Cardiac septum (tissue), 1 donor: ENCODE data around the gene THAP9. TPM values are rescaled to one million over a fixed set of nuclear protein-coding genes. Genes with fewer than 3 reads are reported as not detected.

Source experiments
- DNase-seq: peaks from one replicate; pipeline ENCODE4 v3.0.0-alpha.2; 2020; ENCODE audit warnings: low spot score
- intact Hi-C: fragments of 100-400 bp; cut with DNase I; formaldehyde crosslinking; loops from one replicate; pipeline ENCODE4 v1.14.0; 2022
- total RNA-seq: library from RNA; stranded (reverse); fragmentation: NEBNext Ultra II Directional; extraction: Animal tissue kit (Norgen Biotek cat#: 25700); gene quantifications from one replicate; pipeline ENCODE4 v1.2.1, GENCODE V29; 2021
- donor health status: DM: no; HTN: no; CAD: no.

THAP9 gene
- total RNA-seq, 1 donor from 2014 or later = 6.0 TPM

DNA sequence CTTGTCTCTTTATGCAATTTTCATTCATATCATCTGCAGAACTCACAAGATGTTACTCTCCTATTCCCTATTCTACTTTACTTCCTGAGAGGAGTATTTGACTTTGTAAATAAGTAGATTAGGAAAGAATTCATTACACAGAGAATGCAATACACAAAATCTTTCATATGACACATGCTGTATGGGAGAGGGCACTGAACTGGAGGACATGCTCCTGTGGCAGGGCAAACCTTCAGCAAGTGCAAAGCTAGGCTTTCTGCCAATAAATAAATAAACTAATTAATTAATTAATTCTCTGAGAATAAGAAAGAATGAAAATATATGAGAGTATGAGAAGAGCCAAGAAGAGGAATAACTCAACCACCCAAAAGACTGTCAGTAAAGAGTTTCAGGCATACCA, 33.9 kb downstream of the THAP9 start:
- intact Hi-C loops = no loop called here
- no peak for DNase-seq

DNA sequence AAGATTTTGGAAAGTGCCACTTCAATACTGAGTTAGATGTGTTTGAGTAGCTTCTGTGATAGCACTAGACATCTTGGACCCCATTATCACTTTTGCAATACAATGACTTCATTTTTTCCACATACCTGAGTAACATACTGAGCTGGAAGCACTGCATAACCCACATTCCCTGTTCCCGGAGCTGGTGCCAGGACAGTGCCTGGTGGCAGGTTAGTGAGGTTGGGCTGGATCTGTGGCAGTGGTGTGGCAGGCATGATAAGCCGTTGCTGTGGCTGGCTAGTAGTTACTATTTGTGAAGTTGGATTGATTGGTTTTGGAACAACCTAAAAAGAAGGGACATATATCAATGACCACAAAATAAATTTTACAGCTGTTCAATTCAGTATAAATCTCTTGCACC, 38.9 kb downstream of the THAP9 start:
- intact Hi-C loops = no loop called here

DNA sequence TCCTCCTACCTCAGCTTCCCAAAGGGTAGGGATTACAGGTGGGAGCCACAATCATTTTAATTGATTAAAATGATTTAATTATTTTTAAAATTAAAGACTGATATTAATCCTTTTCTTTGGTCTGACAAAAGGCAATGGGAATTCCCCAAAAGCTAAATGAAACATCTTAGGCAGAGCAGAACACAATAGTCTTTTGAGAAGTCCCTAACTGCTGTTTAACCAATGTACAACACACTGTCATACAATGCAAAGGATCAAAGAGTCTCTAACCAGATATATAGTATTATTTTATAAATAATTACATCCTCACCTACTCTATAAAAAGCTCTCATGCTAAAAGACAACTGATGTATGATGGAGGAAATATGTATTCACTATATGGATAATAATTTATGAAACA, 47.0 kb downstream of the THAP9 start:
- no peak for DNase-seq
- intact Hi-C loops = no loop called here

More for the DNA sequence above, 38.9 kb downstream of the THAP9 start:
- DNase-seq = no peak

DNA sequence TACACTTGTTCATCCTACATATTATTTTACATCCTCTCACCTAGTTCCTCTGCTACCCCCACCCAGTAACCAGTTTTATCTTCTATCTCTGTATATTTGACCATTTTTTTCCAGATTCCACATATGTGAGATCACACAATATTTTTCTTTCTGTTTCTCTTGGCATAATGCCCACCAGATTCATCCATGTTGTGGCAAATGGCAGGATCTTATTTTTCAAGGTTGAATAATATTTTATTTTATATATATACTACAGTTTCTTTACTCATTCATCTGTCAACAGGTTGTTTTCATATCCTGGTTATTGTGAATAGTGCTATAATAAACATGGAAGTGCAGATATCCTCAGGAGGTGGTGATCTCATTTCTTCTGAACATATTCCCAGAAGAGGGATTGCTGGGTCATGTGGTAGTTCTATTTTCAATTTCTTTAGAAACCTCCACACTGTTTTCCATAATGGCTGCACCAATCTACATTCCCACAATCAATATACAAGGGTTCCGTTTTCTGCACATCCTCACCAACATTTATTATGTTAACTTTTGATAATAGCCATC, 48.2 kb downstream of the THAP9 start:
- intact Hi-C loops = no loop called here
- DNase-seq = no peak

DNA sequence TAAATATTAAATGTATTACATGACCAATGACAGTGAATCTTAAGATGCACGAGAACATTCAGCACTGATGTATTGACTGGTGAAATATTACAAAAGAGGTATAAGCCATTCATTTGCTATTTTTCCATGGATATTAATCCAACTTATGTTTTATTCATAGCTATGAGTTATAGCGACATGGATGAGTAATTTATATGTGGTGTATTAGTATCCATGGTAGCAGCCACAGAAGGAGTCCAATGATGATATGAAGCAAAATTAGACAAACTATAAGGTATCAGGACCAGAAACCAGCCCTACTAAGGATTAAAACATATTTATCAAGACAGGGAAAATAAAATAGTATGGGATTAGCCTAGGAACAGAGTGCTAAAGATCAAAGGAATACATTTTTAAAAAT, 50.7 kb downstream of the THAP9 start:
- intact Hi-C loops = no loop called here
- no peak for DNase-seq

DNA sequence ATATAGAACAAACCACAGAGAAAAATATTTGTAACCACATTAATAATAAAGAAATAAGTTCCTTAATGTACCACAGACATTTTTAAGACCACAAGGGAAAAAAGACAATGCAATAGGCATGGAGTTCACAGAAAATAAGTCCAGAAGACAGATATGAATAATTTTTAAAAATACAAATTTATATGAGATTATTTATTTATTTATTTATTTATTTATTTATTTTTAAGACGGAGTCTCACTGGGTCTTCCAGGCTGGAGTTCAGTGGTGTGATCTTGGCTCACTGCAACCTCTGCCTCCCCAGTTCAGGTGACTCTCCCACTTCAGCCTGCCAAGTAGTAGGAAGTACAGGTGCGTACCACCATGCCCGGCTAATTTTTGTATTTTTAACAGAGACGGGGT, 53.7 kb downstream of the THAP9 start:
- no peak for DNase-seq
- intact Hi-C loops = no loop called here

DNA sequence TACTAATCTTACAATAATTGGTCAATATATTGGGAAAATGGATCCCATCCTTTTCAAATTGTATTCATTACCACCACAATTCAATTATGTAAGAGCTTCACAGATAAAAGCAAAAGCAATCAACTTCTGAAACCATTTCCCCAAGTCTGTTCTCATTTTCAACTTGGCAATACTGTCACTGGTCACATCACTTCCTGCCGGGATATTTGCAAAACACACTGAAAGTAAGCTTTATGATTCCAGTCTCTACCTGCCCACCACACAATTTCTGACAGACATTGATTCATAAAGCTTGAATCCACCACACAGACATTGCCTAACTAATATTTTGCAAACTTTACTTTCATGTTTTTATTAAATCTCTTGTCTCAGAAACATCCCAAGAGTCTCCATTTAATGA, 56.5 kb downstream of the THAP9 start:
- no peak for DNase-seq
- intact Hi-C loops = no loop called here

DNA sequence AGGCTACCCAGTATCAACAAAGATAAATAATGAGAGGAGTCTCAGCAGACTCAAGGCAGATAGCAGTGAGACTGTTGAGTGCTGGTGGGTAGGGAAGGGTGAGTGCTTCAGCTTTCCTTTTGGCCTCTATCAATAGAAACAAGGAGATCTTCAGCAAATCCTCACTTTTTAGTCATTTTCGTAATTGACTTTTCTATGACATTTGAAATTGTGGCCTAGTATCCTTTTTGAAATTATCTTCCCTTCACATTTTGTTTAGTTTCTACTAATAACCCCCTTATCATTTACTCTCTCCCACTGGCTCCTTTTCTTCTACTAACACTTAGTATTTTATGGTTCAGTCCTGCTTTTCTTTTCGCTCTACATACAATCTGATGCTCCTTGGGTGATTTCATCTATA, 65.2 kb downstream of the THAP9 start:
- intact Hi-C loops = no loop called here
- no peak for DNase-seq

DNA sequence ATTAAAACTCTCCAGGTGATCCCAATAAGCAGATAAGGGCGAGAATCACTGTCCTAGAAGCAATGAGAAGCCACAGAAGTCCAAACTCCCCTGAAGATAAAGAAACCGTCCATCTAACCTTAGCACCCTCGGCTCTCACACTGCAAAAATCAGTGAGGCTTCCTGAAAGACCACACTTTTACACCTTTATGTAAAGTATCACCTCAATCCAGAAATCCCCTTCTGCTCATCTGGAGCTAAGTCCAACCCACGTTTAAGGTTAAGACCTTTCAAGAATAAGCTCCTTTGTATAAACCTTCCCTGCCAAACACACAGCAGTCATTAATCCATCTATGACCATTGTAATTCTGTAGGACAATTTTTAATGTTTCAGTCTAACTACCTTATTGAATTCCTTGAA, 68.4 kb downstream of the THAP9 start:
- DNase-seq = no peak
- intact Hi-C loops = no loop called here

DNA sequence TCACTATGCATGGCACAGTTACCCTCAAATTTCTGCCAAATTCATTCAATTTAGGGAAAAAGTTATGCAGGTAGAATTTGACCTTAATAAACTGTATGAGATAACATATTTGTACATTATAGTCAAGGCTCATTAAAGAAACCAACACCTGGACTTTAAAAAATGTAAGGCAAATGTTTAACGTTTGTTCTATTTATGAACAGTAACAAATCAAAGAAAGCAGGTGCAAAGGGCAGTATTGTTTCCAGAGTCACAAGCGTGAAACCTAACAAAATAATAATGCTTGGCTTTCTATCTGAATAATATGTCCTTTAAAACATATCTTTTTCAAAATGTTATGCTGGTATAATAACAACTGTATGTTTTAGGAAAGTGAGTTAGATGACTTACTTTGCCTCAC, 68.9 kb downstream of the THAP9 start:
- intact Hi-C loops = no loop called here
- no peak for DNase-seq

Other genes with a start within 250 kb of the THAP9 start
- gene SCD5, start 101.9 kb upstream of the THAP9 start, total RNA-seq = 2.1 TPM
- gene SEC31A, start 9.6 kb upstream of the THAP9 start, total RNA-seq = 140 TPM
- 7.4 TPM for gene LIN54, start 110.1 kb downstream of the THAP9 start, total RNA-seq
- gene COPS4, start 134.4 kb downstream of the THAP9 start, total RNA-seq = 47.1 TPM
- gene PLAC8, start 214.0 kb downstream of the THAP9 start, total RNA-seq = 1.2 TPM